GM23248 (cell line): Measurements from ENCODE around the gene CUL4B. TPM values are rescaled to one million over a fixed set of nuclear protein-coding genes. Genes with fewer than 3 reads are reported as not detected.

Experiments
- DNase-seq: peaks from one replicate; pipeline ENCODE4 v3.0.0-alpha.2; 2015
- H2AFZ ChIP-seq: fragments of 200-600 bp; sonication (generic); 2 replicates; pipeline ENCODE4 v1.6.1; 2016; ENCODE audit warnings: antibody characterized with exemption
- H3F3A ChIP-seq: fragments of 200-600 bp; sonication (generic); 2 replicates; pipeline ENCODE4 v1.6.1; 2016; ENCODE audit warnings: mild to moderate bottlenecking, antibody characterized with exemption, mixed run types; ENCODE audit not compliant: insufficient read depth
- H3K27ac ChIP-seq: fragments of 200-600 bp; sonication (generic); 2 replicates; pipeline ENCODE4 v1.5.1; 2016; ENCODE audit warnings: mild to moderate bottlenecking
- H3K27me3 ChIP-seq: fragments of 200-600 bp; sonication (generic); replicated peaks from 2 replicates; pipeline ENCODE4 v1.6.1; 2016; ENCODE audit warnings: mild to moderate bottlenecking; ENCODE audit not compliant: insufficient read depth
- H3K36me3 ChIP-seq: fragments of 200-600 bp; sonication (generic); 2 replicates; pipeline ENCODE4 v1.6.1; 2016; ENCODE audit warnings: low read depth, mild to moderate bottlenecking
- H3K4me1 ChIP-seq: fragments of 200-600 bp; sonication (generic); 2 replicates; pipeline ENCODE4 v1.6.1; 2016; ENCODE audit warnings: mild to moderate bottlenecking; ENCODE audit not compliant: insufficient read depth
- H3K4me2 ChIP-seq: fragments of 200-600 bp; sonication (generic); one replicate; pipeline ENCODE4 v1.6.1; 2016; ENCODE audit warnings: mild to moderate bottlenecking; ENCODE audit not compliant: unreplicated experiment
- H3K4me3 ChIP-seq: fragments of 200-600 bp; sonication (generic); 2 replicates; pipeline ENCODE4 v1.5.1; 2016; ENCODE audit warnings: mild to moderate bottlenecking
- H3K79me2 ChIP-seq: fragments of 200-600 bp; sonication (generic); 2 replicates; pipeline ENCODE4 v1.6.1; 2016; ENCODE audit warnings: mild to moderate bottlenecking; ENCODE audit not compliant: insufficient read depth
- H3K9ac ChIP-seq: fragments of 200-600 bp; sonication (generic); 2 replicates; pipeline ENCODE4 v1.6.1; 2016; ENCODE audit warnings: mild to moderate bottlenecking
- H3K9me2 ChIP-seq: fragments of 200-600 bp; sonication (generic); 2 replicates; pipeline ENCODE4 v1.6.1; 2016; ENCODE audit warnings: mixed run types, mild to moderate bottlenecking, moderate library complexity; ENCODE audit not compliant: insufficient read depth
- H3K9me3 ChIP-seq: fragments of 200-600 bp; sonication (generic); one replicate; pipeline ENCODE4 v1.6.1; 2017; ENCODE audit warnings: low read depth
- H4K20me1 ChIP-seq: fragments of 200-600 bp; sonication (generic); 2 replicates; pipeline ENCODE4 v1.6.0; 2016; ENCODE audit not compliant: insufficient read depth
- EZH2 ChIP-seq: fragments of 200-600 bp; sonication (generic); IDR thresholded peaks from 2 replicates; pipeline ENCODE4 v1.6.1; 2018; ENCODE audit warnings: antibody characterized with exemption, mild to moderate bottlenecking; ENCODE audit not compliant: insufficient read depth, poor library complexity, severe bottlenecking
- EZH2phosphoT487 ChIP-seq: fragments of 200-600 bp; sonication (generic); IDR thresholded peaks from 2 replicates; pipeline ENCODE4 v1.6.1; 2018; ENCODE audit warnings: antibody characterized with exemption, moderate library complexity, mild to moderate bottlenecking, low read depth; ENCODE audit not compliant: insufficient read depth
- WGBS, 2 experiments: methylation state at CpG; one replicate each; pipeline ENCODE4 v1.1.6; 2015 to 2017; ENCODE audit warnings: low lambda C conversion rate in 2 of 2, low coverage in 1 of 2; ENCODE audit errors: missing lambda C conversion rate in 2 of 2; 5-methylcytosine and 5-hydroxymethylcytosine counted together
- in situ Hi-C: fragments of 300-500 bp; cut with MboI; formaldehyde crosslinking; loops from 2 replicates; pipeline ENCODE4 v1.15.0; 2020
- polyA plus RNA-seq: library from polyadenylated mRNA; unstranded; fragments of >200 nt; fragmentation: Nextera tagmentation; extraction: Ambion mirVana; gene quantifications from 2 replicates; pipeline ENCODE4 v1.2.1, GENCODE V29; 2016
- total RNA-seq: library from RNA; depleted of rRNA; stranded (reverse); fragments of >200 nt; shearing (Covaris generic); gene quantifications from 2 replicates; pipeline ENCODE4 v1.2.3, GENCODE V29; 2014

The CUL4B gene
- total and polyA plus RNA-seq, 2 experiments from 2014 or later: 158 TPM

GRCh38 chrX:120536061-120536460 lies 24.7 kb downstream of the CUL4B start:
- Histone ChIP-seq H4K20me1 (no peaks in the 10 kb centered on the region), H2AFZ (no peak overlapping the region), H3K27me3 (no peaks in the 10 kb centered on the region), H3K4me2 (no peak overlapping the region), H3K27ac (no peak overlapping the region), H3K9ac (no peak overlapping the region), H3K4me3 (no peak overlapping the region), H3K79me2 (0 out of 2 replicates have a peak, but pooled peaks cover 19% of the 10 kb centered on the region), H3K36me3 (peaks cover 73% of the 10 kb centered on the region), H3K9me2 (no peaks in the 10 kb centered on the region), H3K9me3 (no peaks in the 10 kb centered on the region), H3F3A (peaks cover 31% of the 10 kb centered on the region; the same call in 1 of the 2 replicates), H3K4me1 (no peaks in the 10 kb centered on the region)
- in situ Hi-C loops: loop anchor here (25.0 kb wide), 1 partner anchor 226 kb away; no protein-coding TSS in a partner anchor
- DNase-seq: no peak
- TF ChIP-seq EZH2phosphoT487: no peak
- no peak for TF ChIP-seq EZH2

- H3K4me3 ChIP-seq: no peak overlapping the region
- H3K36me3 ChIP-seq: peaks cover 71% of the 10 kb centered on the region
- H3K9me3 ChIP-seq: no peaks in the 10 kb centered on the region
- H3F3A ChIP-seq: peaks cover 41% of the 10 kb centered on the region
- 0 out of 2 replicates have a peak overlapping the region, but pooled peaks have one; percentile 6 for H3K27ac ChIP-seq
- no peaks in the 10 kb centered on the region for H3K4me1 ChIP-seq
- H4K20me1 ChIP-seq: no peaks in the 10 kb centered on the region
- no peaks in the 10 kb centered on the region for H3K27me3 ChIP-seq
- H2AFZ ChIP-seq: no peak overlapping the region
- in situ Hi-C loops: loop anchor here (25.0 kb wide), 1 partner anchor 228 kb away; no protein-coding TSS in a partner anchor
- H3K9ac ChIP-seq: no peak overlapping the region
- TF ChIP-seq EZH2 (no peak), EZH2phosphoT487 (no peak)
- no peak overlapping the region for H3K4me2 ChIP-seq
- 0 out of 2 replicates have a peak, but pooled peaks cover 19% of the 10 kb centered on the region for H3K79me2 ChIP-seq
- DNase-seq: peak; percentile 18
- WGBS, 2 experiments: 87 to 95% methylated on average over 3 of the region's 3 CpGs
- H3K9me2 ChIP-seq: no peaks in the 10 kb centered on the region
These were observed 26.2 kb downstream of the CUL4B start for GRCh38 chrX:120534413-120535205.

DNA sequence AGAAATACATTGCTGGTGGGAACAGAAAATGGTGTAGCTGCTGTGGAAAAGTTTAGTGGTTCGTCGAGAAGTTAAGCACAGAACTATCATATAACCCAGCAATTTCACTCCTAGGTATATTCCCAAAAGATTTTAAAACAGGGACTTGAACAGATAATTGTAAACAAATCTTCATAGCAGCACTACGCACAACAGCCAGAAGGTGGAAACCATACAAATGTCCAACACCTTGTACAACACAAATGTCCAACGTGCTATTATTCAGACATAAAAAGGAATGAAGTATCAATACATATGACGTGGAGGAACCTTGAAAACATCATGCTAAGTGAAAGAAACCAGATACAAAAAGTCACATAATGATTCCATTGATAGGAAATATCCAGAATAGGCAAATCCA lies 37.9 kb downstream of the CUL4B start:
- Histone ChIP-seq H3K9ac (no peak overlapping the region), H3K4me1 (peaks cover 9% of the 10 kb centered on the region), H4K20me1 (no peaks in the 10 kb centered on the region), H3K4me2 (no peak overlapping the region), H2AFZ (no peak overlapping the region), H3K79me2 (peaks cover 12% of the 10 kb centered on the region; the same call in 1 of the 2 replicates), H3K4me3 (no peak overlapping the region), H3F3A (peaks cover 26% of the 10 kb centered on the region), H3K27me3 (no peaks in the 10 kb centered on the region), H3K9me2 (no peaks in the 10 kb centered on the region), H3K9me3 (no peaks in the 10 kb centered on the region), H3K36me3 (peaks cover 37% of the 10 kb centered on the region), H3K27ac (no peak overlapping the region)
- in situ Hi-C loops: no loop called here
- TF ChIP-seq EZH2phosphoT487: no peak
- no peak for TF ChIP-seq EZH2
- no peak for DNase-seq
- WGBS, 2 experiments: 99% methylated on average over 5 of the region's 5 CpGs

- H3K4me3 ChIP-seq: no peak overlapping the region
- peak; percentile 57 for DNase-seq
- peaks cover 5% of the 10 kb centered on the region; the same call in 1 of the 2 replicates for H3K36me3 ChIP-seq
- 97 to 100% methylated on average over 1 to 3 of the region's 3 CpGs for WGBS, 2 experiments
- TF ChIP-seq EZH2phosphoT487 (no peak), EZH2 (no peak)
- 0 out of 2 replicates have a peak overlapping the region, but pooled peaks have one; percentile 18 for H3K27ac ChIP-seq
- peaks cover 12% of the 10 kb centered on the region for H3K4me1 ChIP-seq
- peaks cover 12% of the 10 kb centered on the region for H3K79me2 ChIP-seq
- in situ Hi-C loops: no loop called here
- peaks cover 8% of the 10 kb centered on the region for H3F3A ChIP-seq
- H3K4me2 ChIP-seq: no peak overlapping the region
- H3K27me3 ChIP-seq: no peaks in the 10 kb centered on the region
- H4K20me1 ChIP-seq: no peaks in the 10 kb centered on the region
- H3K9ac ChIP-seq: no peak overlapping the region
- no peaks in the 10 kb centered on the region for H3K9me2 ChIP-seq
- H3K9me3 ChIP-seq: no peaks in the 10 kb centered on the region
- H2AFZ ChIP-seq: no peak overlapping the region
These were observed 42.8 kb downstream of the CUL4B start for GRCh38 chrX:120517936-120518335.
